ENCODE measurements around the gene FOXO6. TPM values are rescaled to one million over a fixed set of nuclear protein-coding genes. Genes with fewer than 3 reads are reported as not detected.

Gene FOXO6
- total and polyA plus RNA-seq, 8 donors: 0.63 to 2.8 (median 1.9) TPM

DNA sequence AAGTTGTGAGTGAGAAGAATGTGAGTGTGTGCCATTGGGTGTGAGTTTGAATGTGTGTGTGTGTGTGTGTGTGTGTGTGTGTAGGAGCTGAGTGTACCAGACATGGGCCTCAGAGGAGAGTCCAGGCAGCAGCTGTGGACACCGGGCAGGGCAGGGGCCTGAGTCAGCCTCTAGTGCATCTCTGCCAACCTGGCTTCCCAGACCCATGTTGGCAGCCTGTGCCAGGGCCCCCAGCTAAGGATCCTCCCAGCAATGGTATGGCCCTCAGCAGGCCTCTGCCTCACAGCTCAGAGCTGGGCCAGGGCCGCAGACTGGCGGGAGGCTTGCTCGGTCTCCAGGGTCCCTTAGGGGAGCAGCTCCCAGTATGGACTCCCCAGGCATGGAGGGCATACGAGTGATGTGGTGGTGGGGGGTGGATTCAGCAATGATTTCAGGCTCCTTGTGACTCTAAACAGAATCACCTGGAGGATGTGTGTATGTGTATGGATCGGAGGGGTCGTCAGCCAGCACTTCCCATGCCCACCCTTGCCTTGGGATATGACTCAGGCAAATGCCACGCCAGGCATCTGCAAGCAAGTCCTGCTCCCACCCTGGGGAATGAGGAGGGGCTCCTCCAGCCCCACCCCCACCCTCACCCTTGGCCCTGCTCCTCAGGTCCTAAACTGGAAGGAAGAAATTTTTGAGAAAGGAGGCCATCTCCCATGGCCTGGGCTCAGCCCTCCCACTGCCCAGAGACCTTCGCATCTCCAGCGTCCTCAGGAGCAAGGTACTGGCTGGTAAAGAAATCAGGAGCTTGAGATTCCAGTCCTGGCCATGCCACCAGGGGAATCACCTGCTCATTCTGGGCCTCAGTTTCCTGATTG, 1.8 kb upstream of the FOXO6 start:
- no peak for ATAC-seq
- DNase-seq: peak in 2 of 4 donors; percentile 27 to 58

DNA sequence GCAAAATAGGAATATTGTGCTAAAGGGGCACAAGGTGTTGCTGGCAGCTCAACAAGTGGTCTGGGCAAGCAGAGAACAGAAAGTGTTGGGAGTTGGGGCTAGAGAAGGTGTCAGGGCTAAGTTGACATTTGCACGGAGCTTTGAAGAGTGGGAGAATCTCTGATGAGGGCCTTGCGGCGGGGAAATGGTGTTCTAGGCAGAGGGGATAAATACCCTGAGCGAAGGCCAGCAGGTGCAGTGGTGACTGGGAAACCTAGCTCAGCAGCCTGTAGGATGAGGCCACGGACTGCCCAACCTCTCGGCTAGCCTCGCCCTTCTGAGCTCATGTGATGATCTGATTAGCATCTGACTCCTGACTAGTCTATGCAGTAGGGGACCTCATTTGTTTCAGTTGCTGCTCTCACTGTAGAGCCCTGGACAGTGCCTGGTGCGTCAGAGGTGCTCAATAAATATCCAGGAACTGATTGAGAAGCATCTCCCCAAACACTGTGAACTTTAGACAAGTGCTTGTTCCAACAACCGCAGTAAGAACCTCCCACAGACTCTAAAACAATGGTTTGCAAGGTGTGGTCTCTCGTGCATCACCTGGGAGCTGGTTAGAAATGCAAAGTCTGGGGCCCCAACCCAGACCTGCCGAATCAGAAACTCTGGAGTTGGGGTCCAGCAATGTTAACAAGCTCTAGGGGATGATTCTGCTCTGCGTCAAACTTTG, 1.0 kb upstream of the FOXO6 start:
- ATAC-seq: no peak
- H3K4me3 ChIP-seq: no peak overlapping the region
- H3K27ac ChIP-seq: no peak overlapping the region

More for the DNA sequence above, 1.8 kb upstream of the FOXO6 start:
- H3K9me3 ChIP-seq: no peaks in the 10 kb centered on the region
- TF ChIP-seq, protein P1, sequence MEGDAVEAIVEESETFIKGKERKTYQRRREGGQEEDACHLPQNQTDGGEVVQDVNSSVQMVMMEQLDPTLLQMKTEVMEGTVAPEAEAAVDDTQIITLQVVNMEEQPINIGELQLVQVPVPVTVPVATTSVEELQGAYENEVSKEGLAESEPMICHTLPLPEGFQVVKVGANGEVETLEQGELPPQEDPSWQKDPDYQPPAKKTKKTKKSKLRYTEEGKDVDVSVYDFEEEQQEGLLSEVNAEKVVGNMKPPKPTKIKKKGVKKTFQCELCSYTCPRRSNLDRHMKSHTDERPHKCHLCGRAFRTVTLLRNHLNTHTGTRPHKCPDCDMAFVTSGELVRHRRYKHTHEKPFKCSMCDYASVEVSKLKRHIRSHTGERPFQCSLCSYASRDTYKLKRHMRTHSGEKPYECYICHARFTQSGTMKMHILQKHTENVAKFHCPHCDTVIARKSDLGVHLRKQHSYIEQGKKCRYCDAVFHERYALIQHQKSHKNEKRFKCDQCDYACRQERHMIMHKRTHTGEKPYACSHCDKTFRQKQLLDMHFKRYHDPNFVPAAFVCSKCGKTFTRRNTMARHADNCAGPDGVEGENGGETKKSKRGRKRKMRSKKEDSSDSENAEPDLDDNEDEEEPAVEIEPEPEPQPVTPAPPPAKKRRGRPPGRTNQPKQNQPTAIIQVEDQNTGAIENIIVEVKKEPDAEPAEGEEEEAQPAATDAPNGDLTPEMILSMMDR (IDR thresholded peaks at IDR 0.05): no peak
- no peaks in the 10 kb centered on the region for H3K36me3 ChIP-seq
- no peak overlapping the region for H3K4me3 ChIP-seq
- no peak overlapping the region for H3K27ac ChIP-seq
- peaks cover 10 to 19% of the 10 kb centered on the region in 2 donors for H3K4me1 ChIP-seq
- H3K27me3 ChIP-seq: peaks cover 13 to 46% of the 10 kb centered on the region in 2 donors
- intact Hi-C loops (cut with DNase I): no loop called here

DNA sequence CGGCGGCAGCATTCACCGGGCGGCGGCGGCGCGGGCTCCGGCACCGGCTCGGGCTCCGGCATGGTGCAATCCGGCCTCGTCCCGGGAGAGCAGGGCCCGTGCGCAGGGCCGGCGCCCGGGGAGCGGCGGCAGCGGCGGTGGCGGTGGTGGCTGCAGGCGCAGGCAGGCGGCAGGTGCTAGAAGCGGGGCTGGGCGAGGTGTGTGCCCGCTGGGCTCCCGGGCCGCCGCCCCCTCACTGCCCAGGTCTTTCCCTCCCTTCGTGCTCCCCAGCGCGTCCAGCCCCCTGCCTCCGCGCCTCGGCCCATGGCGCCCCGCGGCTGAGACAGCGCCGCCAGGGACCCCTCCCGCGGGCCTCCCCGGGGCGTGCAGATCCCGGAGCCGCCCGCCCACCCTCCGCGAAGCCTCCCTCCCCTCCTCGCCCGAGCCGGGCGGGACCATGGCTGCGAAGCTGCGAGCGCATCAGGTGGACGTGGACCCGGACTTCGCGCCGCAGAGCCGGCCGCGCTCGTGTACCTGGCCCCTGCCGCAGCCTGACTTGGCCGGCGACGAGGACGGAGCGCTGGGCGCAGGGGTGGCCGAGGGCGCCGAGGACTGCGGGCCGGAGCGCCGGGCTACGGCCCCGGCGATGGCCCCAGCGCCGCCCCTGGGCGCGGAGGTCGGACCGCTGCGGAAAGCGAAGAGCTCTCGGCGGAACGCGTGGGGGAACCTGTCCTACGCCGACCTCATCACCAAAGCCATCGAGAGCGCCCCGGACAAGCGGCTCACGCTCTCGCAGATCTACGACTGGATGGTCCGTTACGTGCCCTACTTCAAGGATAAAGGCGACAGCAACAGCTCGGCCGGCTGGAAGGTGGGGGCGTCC, 492 bp downstream of the FOXO6 start:
- DNase-seq: peak in 2 of 4 donors; percentile 33 to 87
- intact Hi-C loops (cut with DNase I): no loop called here
- peaks cover 13 to 69% of the 10 kb centered on the region in 2 donors for H3K27me3 ChIP-seq
- TF ChIP-seq, protein P1 (IDR thresholded peaks at IDR 0.05): no peak
- H3K27ac ChIP-seq: no peak overlapping the region
- no peaks in the 10 kb centered on the region for H3K9me3 ChIP-seq
- peaks cover 21 to 29% of the 10 kb centered on the region in 2 donors for H3K4me1 ChIP-seq
- peak overlapping the region; percentile 36 to 55 for H3K4me3 ChIP-seq
- no peaks in the 10 kb centered on the region for H3K36me3 ChIP-seq
- no peak for ATAC-seq

More for the DNA sequence above, 1.0 kb upstream of the FOXO6 start:
- Histone ChIP-seq H3K36me3 (no peaks in the 10 kb centered on the region), H3K27me3 (peaks cover 13 to 54% of the 10 kb centered on the region in 2 donors), H3K4me1 (peaks cover 10 to 19% of the 10 kb centered on the region in 2 donors), H3K9me3 (no peaks in the 10 kb centered on the region)
- peak in 1 of 4 donors; percentile 26 for DNase-seq
- TF ChIP-seq, protein P1 (IDR thresholded peaks at IDR 0.05): no peak
- intact Hi-C loops (cut with DNase I): no loop called here

DNA sequence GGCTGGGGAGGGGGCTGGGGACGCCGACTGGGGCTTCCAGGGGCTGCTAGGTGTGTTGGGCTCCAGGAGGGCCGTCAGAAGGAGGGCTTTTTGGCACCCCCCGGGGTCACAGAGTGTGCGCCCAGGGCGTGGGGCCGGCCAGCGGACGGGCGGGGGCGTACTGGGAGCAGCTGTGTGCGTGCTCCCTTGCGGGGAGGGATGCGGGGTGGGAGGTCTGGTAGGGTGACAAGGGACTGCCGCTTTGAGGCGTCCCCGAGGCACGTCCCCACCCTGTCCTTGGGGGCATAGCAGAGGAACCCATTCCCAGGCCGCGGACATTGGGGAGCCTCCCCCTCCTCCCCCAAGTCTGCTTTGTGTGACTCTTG, 1.1 kb downstream of the FOXO6 start:
- peaks cover 22 to 29% of the 10 kb centered on the region in 2 donors for H3K4me1 ChIP-seq
- H3K4me3 ChIP-seq: peak overlapping the region in 1 of 2 donors; percentile 55
- H3K27me3 ChIP-seq: peaks cover 13 to 75% of the 10 kb centered on the region in 2 donors
- DNase-seq (peak in 2 of 4 donors; percentile 33 to 72), ATAC-seq (no peak)
- TF ChIP-seq, protein P1 (IDR thresholded peaks at IDR 0.05): no peak
- no peaks in the 10 kb centered on the region for H3K36me3 ChIP-seq
- intact Hi-C loops (cut with DNase I): no loop called here
- H3K9me3 ChIP-seq: no peaks in the 10 kb centered on the region
- no peak overlapping the region for H3K27ac ChIP-seq

Data from left lung (tissue), 10 donors.